GM12878 (cell line): Measurements from ENCODE around the gene CXCL6. TPM values are rescaled to one million over a fixed set of nuclear protein-coding genes. Genes with fewer than 3 reads are reported as not detected.

Experiments
- ATAC-seq: fragments of 200-7000 bp; cut with Tn5 transposase; 3 replicates; pipeline ENCODE4 v1.9.1; 2020; ENCODE audit warnings: mild to moderate bottlenecking, moderate library complexity
- BruUV-seq: library from RNA; stranded (reverse); fragments of 400-500 nt; replicated peaks from 2 replicates; lab custom pipeline; 2021; lab: Mats Ljungman, UMichigan
- CTCF ChIA-PET: fragments of 300-600 bp; sonication (Branson Sonifier 250); formaldehyde crosslinking; extraction: SDS; loops from one replicate; lab custom pipeline; 2021; ENCODE audit warnings: inconsistent platforms; lab: Yijun Ruan, JAX
- POLR2A ChIA-PET: fragments of 350-600 bp; formaldehyde crosslinking; extraction: SDS; loops from one replicate; lab custom pipeline; 2021; ENCODE audit warnings: inconsistent platforms; lab: Charles Lee
- RAD21 ChIA-PET: fragments of 300-600 bp; sonication (Branson Sonifier 250); formaldehyde crosslinking; loops from one replicate; lab custom pipeline; 2023; ENCODE audit warnings: antibody characterized with exemption; ENCODE audit not compliant: unreplicated experiment; lab: Charles Lee
- SMC1A ChIA-PET: fragments of 300-600 bp; sonication (Branson Sonifier 250); formaldehyde crosslinking; loops from one replicate; lab custom pipeline; 2023; ENCODE audit not compliant: unreplicated experiment, uncharacterized antibody; lab: Charles Lee
- DNase-seq: peaks from one replicate; pipeline ENCODE4 v3.0.0-alpha.2; 2011; ENCODE audit warnings: low read depth, low spot score
- FAIRE-seq: peaks from 3 replicates; lab custom pipeline; 2011; peaks lifted over from hg19 to GRCh38; lab: Jason Lieb, UNC
- H2AFZ ChIP-seq: 2 replicates; pipeline ENCODE4 v1.6.0; 2011; ENCODE audit warnings: low read depth, low read length, control low read depth; ENCODE audit not compliant: control insufficient read depth
- H3K27ac ChIP-seq: 2 replicates; pipeline ENCODE4 v1.5.1; 2011; ENCODE audit warnings: control low read depth; ENCODE audit not compliant: control insufficient read depth, insufficient read depth
- H3K27me3 ChIP-seq, 2 experiments: replicated peaks in 1 of 2; 2 replicates each; pipeline versions ENCODE4 v1.6.0 to v1.6.1; 2011; ENCODE audit warnings: low read length in 1 of 2; ENCODE audit not compliant: control insufficient read depth in 2 of 2, insufficient read depth in 2 of 2
- H3K36me3 ChIP-seq, 2 experiments: 2 replicates each; pipeline ENCODE4 v1.5.1; 2011; ENCODE audit warnings: low read length in 1 of 2; ENCODE audit not compliant: control insufficient read depth in 2 of 2, insufficient read depth in 2 of 2
- H3K4me1 ChIP-seq: 2 replicates; pipeline ENCODE4 v1.6.1; 2011; ENCODE audit warnings: mild to moderate bottlenecking, low read length, moderate library complexity, mixed read lengths; ENCODE audit not compliant: control insufficient read depth, insufficient read depth
- H3K4me2 ChIP-seq: 2 replicates; pipeline ENCODE4 v1.6.0; 2011; ENCODE audit warnings: control low read depth; ENCODE audit not compliant: control insufficient read depth, insufficient read depth
- H3K4me3 ChIP-seq: fragments of 200-600 bp; sonication (generic); 2 replicates; pipeline ENCODE4 v1.5.1; 2016
- H3K79me2 ChIP-seq: 2 replicates; pipeline ENCODE4 v1.6.0; 2011; ENCODE audit warnings: low read length; ENCODE audit not compliant: control insufficient read depth, insufficient read depth
- H3K9ac ChIP-seq: 2 replicates; pipeline ENCODE4 v1.8.0; 2011; ENCODE audit warnings: low read length, control low read depth, mixed read lengths; ENCODE audit not compliant: control insufficient read depth, insufficient read depth
- H3K9me3 ChIP-seq: replicated peaks from 3 replicates; pipeline ENCODE4 v1.5.1; 2011; ENCODE audit warnings: mild to moderate bottlenecking, low read length; ENCODE audit not compliant: control insufficient read depth, insufficient read depth
- H4K20me1 ChIP-seq: 2 replicates; pipeline ENCODE4 v1.6.0; 2011; ENCODE audit not compliant: control insufficient read depth, insufficient read depth
- CBX3 ChIP-seq: fragments of 200-600 bp; sonication (generic); IDR thresholded peaks from 2 replicates; pipeline ENCODE4 v1.6.1; 2016; ENCODE audit warnings: low read depth, borderline replicate concordance
- CREB1 ChIP-seq: IDR thresholded peaks from 2 replicates; pipeline ENCODE4 v1.6.1; 2012; ENCODE audit warnings: low read depth, mild to moderate bottlenecking, inconsistent platforms
- EP300 ChIP-seq, 2 experiments: fragments of 150-350 bp in 1 of 2; IDR thresholded peaks; 2 replicates each; pipeline ENCODE4 v1.6.1; 2011 to 2012; ENCODE audit warnings: low read depth in 2 of 2, low read length in 2 of 2, borderline replicate concordance in 1 of 2, improper control_type of control experiment in 1 of 2, inconsistent platforms in 1 of 2; ENCODE audit not compliant: control insufficient read depth in 1 of 2
- GATAD2B ChIP-seq: fragments of 450-650 bp; conservative IDR thresholded peaks from 2 replicates; pipeline ENCODE4 v1.6.1; 2017; ENCODE audit warnings: low read depth, mild to moderate bottlenecking, moderate library complexity
- HDGF ChIP-seq: fragments of 450-650 bp; IDR thresholded peaks from 2 replicates; pipeline ENCODE4 v1.6.1; 2016; ENCODE audit warnings: antibody characterized with exemption
- IKZF1 ChIP-seq: fragments of 450-650 bp; conservative IDR thresholded peaks from 2 replicates; pipeline ENCODE4 v1.6.1; 2017; ENCODE audit warnings: antibody characterized with exemption, mild to moderate bottlenecking
- IRF4 ChIP-seq: IDR thresholded peaks from 2 replicates; pipeline ENCODE4 v1.6.1; 2011; ENCODE audit warnings: low read depth, low read length
- JUNB ChIP-seq: IDR thresholded peaks from 2 replicates; pipeline ENCODE4 v1.6.1; 2016; ENCODE audit warnings: antibody characterized with exemption, mild to moderate bottlenecking
- MEF2A ChIP-seq: IDR thresholded peaks from 2 replicates; pipeline ENCODE4 v1.6.1; 2011; ENCODE audit warnings: low read depth, mild to moderate bottlenecking, low read length, moderate library complexity; ENCODE audit not compliant: insufficient read depth
- MTA2 ChIP-seq: fragments of 450-650 bp; IDR thresholded peaks from 2 replicates; pipeline ENCODE4 v1.6.1; 2016; ENCODE audit warnings: low read depth, mild to moderate bottlenecking, moderate library complexity
- NBN ChIP-seq: fragments of 450-650 bp; IDR thresholded peaks from 2 replicates; pipeline ENCODE4 v1.6.1; 2016
- PAX8 ChIP-seq: fragments of 450-650 bp; IDR thresholded peaks from 2 replicates; pipeline ENCODE4 v1.6.1; 2017; ENCODE audit warnings: mild to moderate bottlenecking, moderate library complexity
- PML ChIP-seq: IDR thresholded peaks from 2 replicates; pipeline ENCODE4 v1.6.1; 2012; ENCODE audit warnings: low read length, inconsistent platforms
- RAD21 ChIP-seq: IDR thresholded peaks from 2 replicates; pipeline ENCODE4 v1.6.1; 2011; ENCODE audit warnings: mild to moderate bottlenecking, low read depth, low read length, moderate library complexity; ENCODE audit not compliant: insufficient read depth
- RB1 ChIP-seq: fragments of 450-650 bp; formaldehyde crosslinking; IDR thresholded peaks from 2 replicates; pipeline ENCODE4 v1.6.1; 2017; ENCODE audit warnings: mild to moderate bottlenecking, borderline replicate concordance
- RELB ChIP-seq: fragments of 450-650 bp; IDR thresholded peaks from 2 replicates; pipeline ENCODE4 v1.6.1; 2017; ENCODE audit warnings: low read depth, mild to moderate bottlenecking, moderate library complexity
- SIX5 ChIP-seq: IDR thresholded peaks from 2 replicates; pipeline ENCODE4 v1.6.1; 2011; ENCODE audit warnings: mild to moderate bottlenecking, low read depth, low read length, moderate library complexity; ENCODE audit not compliant: severe bottlenecking
- SMAD5 ChIP-seq: IDR thresholded peaks from 2 replicates; pipeline ENCODE4 v1.6.1; 2016; ENCODE audit warnings: antibody characterized with exemption, low read depth
- TCF12 ChIP-seq: IDR thresholded peaks from 2 replicates; pipeline ENCODE4 v1.6.1; 2011; ENCODE audit warnings: low read depth, mild to moderate bottlenecking, low read length
- ZNF207 ChIP-seq: fragments of 450-650 bp; IDR thresholded peaks from 2 replicates; pipeline ENCODE4 v1.6.1; 2014; ENCODE audit warnings: antibody characterized with exemption, mild to moderate bottlenecking, borderline replicate concordance
- WGBS: methylation state at CpG from one replicate; pipeline ENCODE4 v1.1.6; 2016; ENCODE audit warnings: low lambda C conversion rate; ENCODE audit not compliant: insufficient replicate concordance, insufficient coverage; ENCODE audit errors: missing lambda C conversion rate; 5-methylcytosine and 5-hydroxymethylcytosine counted together
- in situ Hi-C: fragments of 300-500 bp; cut with MboI; formaldehyde crosslinking; loops from 9 replicates; pipeline ENCODE4 v1.14.3; 2018; ENCODE audit warnings: mixed read lengths
- intact Hi-C: fragments of 100-400 bp; cut with micrococcal nuclease; formaldehyde crosslinking; loops from one replicate; pipeline ENCODE4 v1.14.2; 2022; ENCODE audit not compliant: unreplicated experiment
- polyA plus RNA-seq, 11 experiments: library from polyadenylated mRNA; depleted of rRNA in 4 of 11; unstranded in 6 of 11; stranded (reverse) in 5 of 11; fragments of >200 nt; fragmentation: Nextera tagmentation in 4 of 11; fragmentation: Illumina TruSeq in 1 of 11; extraction: Ambion mirVana in 4 of 11; extraction: Trizol in 1 of 11; gene quantifications; 1 replicate in 1 of 11; 2 replicates in 10 of 11; pipeline versions ENCODE4 v1.2.1 to v1.2.3, GENCODE V29; 2011 to 2016; ENCODE audit warnings: inconsistent platforms in 2 of 11, missing spikeins in 2 of 11, low read depth in 1 of 11
- total RNA-seq, 4 experiments: library from RNA; depleted of rRNA in 3 of 4; stranded (reverse); fragments of >200 nt in 3 of 4; fragmentation: Illumina TruSeq in 1 of 4; extraction: Trizol in 1 of 4; gene quantifications; 2 replicates each; pipeline versions ENCODE4 v1.2.1 to v1.2.3, GENCODE V29; 2013 to 2021

Gene CXCL6
- total and polyA plus RNA-seq, 10 of the 15 experiments (the other 5 are each of a cell fraction or from before 2014, with no cell fraction given), result not detected

DNA sequence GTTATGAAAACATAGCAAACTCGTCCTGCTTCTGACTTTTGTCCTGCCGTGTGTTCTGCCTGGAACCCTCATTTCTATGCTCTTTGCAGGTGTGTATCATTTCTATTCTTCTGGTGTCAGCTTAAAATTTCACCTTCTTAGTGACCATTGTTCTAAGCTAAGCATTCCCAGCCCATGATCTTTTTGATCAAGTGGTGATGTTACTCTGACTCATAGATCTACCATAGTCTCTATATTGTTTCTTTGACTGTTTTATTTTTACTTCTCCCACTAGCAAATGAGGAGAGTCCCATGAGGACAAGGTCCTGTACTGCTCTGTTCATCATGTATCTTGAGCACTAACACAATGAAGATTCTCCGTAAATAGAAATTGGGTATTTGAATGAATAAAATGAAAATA is 14.1 kb upstream of the CXCL6 start:
- Histone ChIP-seq H3K27me3 (no peaks in the 10 kb centered on the region), H3K27ac (no peak overlapping the region), H3K36me3 (no peaks in the 10 kb centered on the region), H4K20me1 (no peaks in the 10 kb centered on the region), H2AFZ (no peak overlapping the region), H3K4me2 (no peak overlapping the region), H3K9ac (no peak overlapping the region), H3K9me3 (no peaks in the 10 kb centered on the region), H3K4me3 (no peak overlapping the region), H3K79me2 (no peaks in the 10 kb centered on the region), H3K4me1 (no peaks in the 10 kb centered on the region)
- DNase-seq, result no peak
- ChIA-PET RAD21 (no interaction called here), POLR2A (no interaction called here), CTCF (no interaction called here), SMC1A (interaction anchor here (1.4 kb wide), 1 partner anchor 18 kb away, joined by 3 read pairs; no protein-coding TSS in a partner anchor)
- ATAC-seq, result no peak
- no peak for FAIRE-seq
- 33% methylated on average over 3 of the region's 3 CpGs for WGBS
- no TSS peak for BruUV-seq
- intact Hi-C loops (no loop called here), in situ Hi-C loops (no loop called here)
- no peak for TF ChIP-seq GATAD2B
- TF ChIP-seq JUNB, result no peak
- TF ChIP-seq SIX5, result no peak
- TF ChIP-seq PAX8, result no peak
- no peak for TF ChIP-seq SMAD5
- TF ChIP-seq IKZF1, result no peak
- no peak for TF ChIP-seq EP300 (IDR thresholded peaks at IDR 0.05; ENCODE audit: borderline replicate concordance in 1 of 2, control insufficient read depth in 1 of 2, low read depth in 2 of 2, low read length in 2 of 2)
- TF ChIP-seq NBN, result no peak

DNA sequence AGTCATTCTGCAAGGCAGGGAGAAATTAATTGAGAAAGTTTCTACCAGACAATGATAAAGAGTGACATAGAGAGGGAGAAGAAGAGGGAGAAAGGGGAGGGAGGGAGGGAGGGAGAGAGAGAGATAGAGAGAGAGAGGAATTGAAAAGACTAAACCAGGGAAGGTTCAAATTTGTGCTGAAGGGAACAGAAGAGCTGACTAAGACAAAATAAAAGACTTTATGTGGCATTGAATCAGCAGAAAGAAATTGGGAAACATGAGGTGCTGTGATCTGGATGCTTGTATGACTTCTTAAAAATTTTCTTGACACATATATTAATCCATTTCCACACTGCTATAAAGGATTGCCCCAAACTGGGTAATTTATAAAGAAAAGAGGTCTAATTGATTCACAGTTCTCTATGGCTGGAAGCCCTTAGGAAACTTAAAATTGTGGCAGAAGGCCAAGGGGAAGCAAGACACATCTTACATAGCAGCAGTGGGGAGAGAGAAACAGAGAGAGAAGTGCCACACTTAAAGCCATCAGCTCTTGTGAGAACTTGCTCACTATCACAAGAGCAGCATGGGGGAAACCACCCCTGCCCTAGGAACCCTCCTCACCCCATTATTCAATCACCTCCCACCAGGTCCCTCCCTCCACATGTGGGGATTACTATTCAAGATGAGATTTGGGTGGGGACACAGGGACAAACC is 13.5 kb upstream of the CXCL6 start:
- Histone ChIP-seq H3K27me3 (no peaks in the 10 kb centered on the region), H3K4me3 (no peak overlapping the region), H3K9me3 (no peaks in the 10 kb centered on the region), H3K9ac (no peak overlapping the region), H2AFZ (no peak overlapping the region), H3K4me2 (no peak overlapping the region), H3K27ac (no peak overlapping the region), H3K36me3 (no peaks in the 10 kb centered on the region), H3K79me2 (no peaks in the 10 kb centered on the region), H3K4me1 (no peaks in the 10 kb centered on the region), H4K20me1 (no peaks in the 10 kb centered on the region)
- SMC1A ChIA-PET, result interaction anchor here (1.4 kb wide), 1 partner anchor 18 kb away, joined by 3 read pairs; no protein-coding TSS in a partner anchor
- in situ Hi-C loops (no loop called here), intact Hi-C loops (no loop called here)
- RAD21 ChIA-PET, result no interaction called here
- FAIRE-seq (no peak), ATAC-seq (no peak), DNase-seq (no peak)
- CTCF ChIA-PET, result no interaction called here
- POLR2A ChIA-PET, result no interaction called here
- BruUV-seq, result no TSS peak
- TF ChIP-seq CBX3, result no peak
- no peak for TF ChIP-seq RB1
- TF ChIP-seq IRF4, result no peak
- TF ChIP-seq PML, result no peak
- TF ChIP-seq HDGF, result no peak
- no peak for TF ChIP-seq RAD21
- TF ChIP-seq MTA2, result no peak
- no peak for TF ChIP-seq TCF12
- no peak for TF ChIP-seq ZNF207
- no peak for TF ChIP-seq MEF2A
- no peak for TF ChIP-seq CREB1
- no peak for TF ChIP-seq RELB
